ENCODE results near the gene ACSBG1.

The ACSBG1 gene

GRCh38 chr15:78130466-78131294, 103.7 kb downstream of the ACSBG1 start:
- no peak for DNase-seq (ENCODE audit: low spot score)

GRCh38 chr15:78129751-78130287, 104.5 kb downstream of the ACSBG1 start:
- no peak for DNase-seq (ENCODE audit: low spot score)

GRCh38 chr15:78129077-78129750, 105.2 kb downstream of the ACSBG1 start:
- DNase-seq (ENCODE audit: low spot score): no peak

GRCh38 chr15:78127882-78128281, 106.5 kb downstream of the ACSBG1 start:
- no peak for DNase-seq (ENCODE audit: low spot score)

GRCh38 chr15:78125267-78125666, 109.1 kb downstream of the ACSBG1 start:
- DNase-seq (ENCODE audit: low spot score): no peak

GRCh38 chr15:78120523-78120922, 113.8 kb downstream of the ACSBG1 start:
- DNase-seq (ENCODE audit: low spot score): no peak
